H9 (cell line): Measurements from ENCODE around the gene TMEM234. TPM values are rescaled to one million over a fixed set of nuclear protein-coding genes. Genes with fewer than 3 reads are reported as not detected.

Source experiments
- DNase-seq: peaks from one replicate; pipeline ENCODE4 v3.0.0-alpha.2; 2017
- H2AFZ ChIP-seq: one replicate; pipeline ENCODE4 v1.6.1; 2013; ENCODE audit warnings: mild to moderate bottlenecking, low read length, control low read depth, moderate library complexity
- H2AK5ac ChIP-seq: 2 replicates; pipeline ENCODE4 v1.6.1; 2013; ENCODE audit warnings: low read length, control low read depth, mixed read lengths; ENCODE audit not compliant: insufficient read length
- H2BK120ac ChIP-seq: one replicate; pipeline ENCODE4 v1.6.1; 2013; ENCODE audit warnings: low read depth, mild to moderate bottlenecking, low read length, control low read depth, inconsistent platforms; ENCODE audit not compliant: poor library complexity, severe bottlenecking
- H2BK12ac ChIP-seq: 2 replicates; pipeline ENCODE4 v1.6.1; 2013; ENCODE audit warnings: low read length, control low read depth, mixed read lengths, low read depth; ENCODE audit not compliant: insufficient read length
- H2BK15ac ChIP-seq: 2 replicates; pipeline ENCODE4 v1.6.1; 2013; ENCODE audit warnings: low read depth, low read length, control low read depth
- H2BK20ac ChIP-seq: one replicate; pipeline ENCODE4 v1.6.1; 2013; ENCODE audit warnings: low read depth, mild to moderate bottlenecking, low read length, control low read depth, inconsistent platforms; ENCODE audit not compliant: poor library complexity, severe bottlenecking
- H2BK5ac ChIP-seq: 2 replicates; pipeline ENCODE4 v1.6.1; 2013; ENCODE audit warnings: low read length, control low read depth, mixed read lengths; ENCODE audit not compliant: insufficient read length
- H3K14ac ChIP-seq: 2 replicates; pipeline ENCODE4 v1.6.1; 2013; ENCODE audit warnings: low read length, control low read depth; ENCODE audit not compliant: insufficient read depth
- H3K18ac ChIP-seq: 2 replicates; pipeline ENCODE4 v1.6.1; 2013; ENCODE audit warnings: low read depth, mild to moderate bottlenecking, mixed read lengths, low read length, control low read depth; ENCODE audit not compliant: insufficient read length
- H3K23ac ChIP-seq: 2 replicates; pipeline ENCODE4 v1.6.1; 2013; ENCODE audit warnings: low read length, control low read depth, mixed read lengths, low read depth; ENCODE audit not compliant: insufficient read length
- H3K23me2 ChIP-seq: 2 replicates; pipeline ENCODE4 v1.6.1; 2013; ENCODE audit warnings: low read depth, mild to moderate bottlenecking, mixed read lengths, low read length, control low read depth; ENCODE audit not compliant: insufficient read length, poor library complexity, severe bottlenecking
- H3K27ac ChIP-seq: 2 replicates; pipeline ENCODE4 v1.5.1; 2013; ENCODE audit warnings: low read length, control low read depth, mixed read lengths, low read depth; ENCODE audit not compliant: insufficient read length
- H3K27me3 ChIP-seq: 2 replicates; pipeline ENCODE4 v1.6.1; 2013; ENCODE audit warnings: low read length, control low read depth, inconsistent platforms; ENCODE audit not compliant: insufficient read depth
- H3K4ac ChIP-seq: 2 replicates; pipeline ENCODE4 v1.6.1; 2013; ENCODE audit warnings: low read depth, mild to moderate bottlenecking, control low read depth, inconsistent platforms, low read length, moderate library complexity
- H3K4me1 ChIP-seq: 2 replicates; pipeline ENCODE4 v1.6.1; 2013; ENCODE audit warnings: low read length, control low read depth, inconsistent platforms; ENCODE audit not compliant: insufficient read depth
- H3K4me2 ChIP-seq: 2 replicates; pipeline ENCODE4 v1.6.1; 2013; ENCODE audit warnings: low read length, control low read depth, mixed read lengths; ENCODE audit not compliant: insufficient read length, insufficient read depth
- H3K56ac ChIP-seq: 2 replicates; pipeline ENCODE4 v1.6.1; 2013; ENCODE audit warnings: low read depth, mild to moderate bottlenecking, mixed read lengths, low read length, control low read depth; ENCODE audit not compliant: insufficient read length
- H3K79me1 ChIP-seq: 2 replicates; pipeline ENCODE4 v1.6.1; 2013; ENCODE audit warnings: low read depth, mild to moderate bottlenecking, moderate library complexity, low read length, control low read depth, inconsistent platforms; ENCODE audit not compliant: insufficient read depth, poor library complexity, severe bottlenecking
- H3K79me2 ChIP-seq: 2 replicates; pipeline ENCODE4 v1.6.1; 2013; ENCODE audit warnings: low read length, control low read depth, inconsistent platforms; ENCODE audit not compliant: insufficient read depth
- H3K9ac ChIP-seq: 2 replicates; pipeline ENCODE4 v1.6.1; 2013; ENCODE audit warnings: low read length, control low read depth, mixed read lengths; ENCODE audit not compliant: insufficient read length; ENCODE audit errors: extremely low read depth
- H3K9me3 ChIP-seq: one replicate; pipeline ENCODE4 v1.6.1; 2013; ENCODE audit warnings: low read depth, low read length, inconsistent platforms; ENCODE audit not compliant: control insufficient read depth
- H3T11ph ChIP-seq: one replicate; pipeline ENCODE4 v1.6.1; 2013; ENCODE audit warnings: mild to moderate bottlenecking, low read length, control low read depth, inconsistent platforms
- H4K20me1 ChIP-seq: one replicate; pipeline ENCODE4 v1.6.1; 2013; ENCODE audit not compliant: control insufficient read depth, insufficient read length, insufficient read depth
- H4K5ac ChIP-seq: 2 replicates; pipeline ENCODE4 v1.6.1; 2013; ENCODE audit warnings: low read depth, mild to moderate bottlenecking, mixed read lengths, low read length, control low read depth; ENCODE audit not compliant: insufficient read length
- H4K8ac ChIP-seq: replicated peaks from 2 replicates; pipeline ENCODE4 v1.6.1; 2013; ENCODE audit warnings: low read length, control low read depth, mixed read lengths, low read depth; ENCODE audit not compliant: insufficient read length
- H4K91ac ChIP-seq: 2 replicates; pipeline ENCODE4 v1.6.1; 2013; ENCODE audit warnings: low read depth, mild to moderate bottlenecking, moderate library complexity, mixed read lengths, low read length, control low read depth; ENCODE audit not compliant: insufficient read length
- H3K27ac Mint-ChIP-seq, 3 experiments: 2 replicates in 2 of 3; 3 replicates in 1 of 3; pipeline ENCODE4 v1.8.0; 2020 to 2021; ENCODE audit warnings: mixed read lengths in 3 of 3, mild to moderate bottlenecking in 1 of 3, moderate library complexity in 1 of 3
- H3K27me3 Mint-ChIP-seq: 2 replicates; pipeline ENCODE4 v1.8.0; 2021; ENCODE audit warnings: low read depth, mild to moderate bottlenecking, moderate library complexity, mixed read lengths
- H3K36me3 Mint-ChIP-seq, 3 experiments: 2 replicates in 2 of 3; 3 replicates in 1 of 3; pipeline ENCODE4 v1.8.0; 2020 to 2021; ENCODE audit warnings: low read depth in 3 of 3, mixed read lengths in 3 of 3; ENCODE audit not compliant: insufficient read depth in 1 of 3
- H3K4me1 Mint-ChIP-seq, 2 experiments: 2 replicates each; pipeline ENCODE4 v1.8.0; 2020; ENCODE audit warnings: mixed read lengths in 2 of 2
- H3K4me3 Mint-ChIP-seq, 2 experiments: 2 replicates in 1 of 2; 3 replicates in 1 of 2; pipeline ENCODE4 v1.8.0; 2020 to 2021; ENCODE audit warnings: mild to moderate bottlenecking in 2 of 2, mixed read lengths in 2 of 2, moderate library complexity in 1 of 2
- H3K9me3 Mint-ChIP-seq, 2 experiments: 2 replicates in 1 of 2; 3 replicates in 1 of 2; pipeline ENCODE4 v1.8.0; 2020; ENCODE audit warnings: mild to moderate bottlenecking in 2 of 2, mixed read lengths in 2 of 2, moderate library complexity in 1 of 2
- CTCF ChIP-seq: fragments of 200-600 bp; sonication (generic); conservative IDR thresholded peaks from 3 replicates; pipeline ENCODE4 v1.8.0; 2021; ENCODE audit warnings: antibody characterized with exemption, mild to moderate bottlenecking
- WGBS: extraction: QIAGEN DNeasy Blood & Tissue Kit; methylation state at CpG from one replicate; pipeline ENCODE4 v1.1.7; 2013; ENCODE audit warnings: missing lambda C conversion rate, low lambda C conversion rate, mixed read lengths; ENCODE audit not compliant: insufficient read length; ENCODE audit errors: extremely low coverage; 5-methylcytosine and 5-hydroxymethylcytosine counted together
- total RNA-seq: library from RNA; stranded (reverse); gene quantifications from 2 replicates; pipeline ENCODE4 v1.2.1, GENCODE V29; 2021

Gene TMEM234
- total RNA-seq, 1 experiment from 2014 or later = 19.7 TPM

- no peak within 1 kb of the TSS for H2AK5ac ChIP-seq
- H3K9me3 ChIP-seq = no peaks in the 10 kb centered on the region
- H3K23me2 ChIP-seq = no peaks in the 10 kb centered on the region
- H3K14ac ChIP-seq = no peak within 1 kb of the TSS
- no peak within 1 kb of the TSS for H3K56ac ChIP-seq
- no peak within 1 kb of the TSS for H3K4ac ChIP-seq
- no peaks in the 10 kb centered on the region for H4K20me1 ChIP-seq
- H4K8ac ChIP-seq = no peak within 1 kb of the TSS
- peak within 1 kb of the TSS in 1 of 2 experiments; percentile 47; a peak in 2 of 5 replicates for H3K4me3 Mint-ChIP-seq
- H2AFZ ChIP-seq = no peak within 1 kb of the TSS
- WGBS = no CpG with 5 or more reads among the region's 3 CpGs
- H3K27ac Mint-ChIP-seq = peak within 1 kb of the TSS; percentile 23 to 65 (median 39); a peak in 3 of 7 replicates
- DNase-seq = no peak
- no peaks in the 10 kb centered on the region for H3K9me3 Mint-ChIP-seq
- TF ChIP-seq CTCF = no peak
- H3K4me2 ChIP-seq = no peak within 1 kb of the TSS
- no peaks in the 10 kb centered on the region for H3K36me3 Mint-ChIP-seq
- H2BK5ac ChIP-seq = no peak within 1 kb of the TSS
- peaks cover 28 to 34% of the 10 kb centered on the region in 2 experiments for H3K4me1 Mint-ChIP-seq
- H3K27me3 ChIP-seq = no peaks in the 10 kb centered on the region
- no peak within 1 kb of the TSS for H3T11ph ChIP-seq
- no peak within 1 kb of the TSS for H3K9ac ChIP-seq
- no peak within 1 kb of the TSS for H3K27ac ChIP-seq
- H2BK120ac ChIP-seq = no peak within 1 kb of the TSS
- H3K79me1 ChIP-seq = no peaks in the 10 kb centered on the region
- H3K23ac ChIP-seq = no peak within 1 kb of the TSS
- H3K27me3 Mint-ChIP-seq = peaks cover 6% of the 10 kb centered on the region
- peaks cover 4% of the 10 kb centered on the region; the same call in 1 of the 2 replicates for H3K4me1 ChIP-seq
- no peak within 1 kb of the TSS for H4K91ac ChIP-seq
- H4K5ac ChIP-seq = no peak within 1 kb of the TSS
- no peak within 1 kb of the TSS for H3K18ac ChIP-seq
- H2BK20ac ChIP-seq = no peak within 1 kb of the TSS
- no peaks in the 10 kb centered on the region for H3K79me2 ChIP-seq
- H2BK12ac ChIP-seq = no peak within 1 kb of the TSS
- H2BK15ac ChIP-seq = no peak within 1 kb of the TSS
These were observed 24.7 kb upstream of the TMEM234 start, which contains the start of gene FAM167B for GRCh38 chr1:32246888-32247273. Gene FAM167B, plus strand, starts transcription at chr1:32247222. Its CDS starts 200 bp downstream, at chr1:32247422.
